Gastroesophageal sphincter (tissue), 3 donors: Measurements from ENCODE around the gene FBXO30.

Experiments used
- EP300 ChIP-seq: sonication (generic); formaldehyde crosslinking; IDR thresholded peaks from one replicate; pipeline ENCODE4 v1.6.1; 2017; ENCODE audit warnings: antibody characterized with exemption, mild to moderate bottlenecking
- POLR2A ChIP-seq, 2 donors: fragments of 450-650 bp; IDR thresholded peaks; one replicate each; pipeline ENCODE4 v1.6.1; 2017; ENCODE audit warnings: antibody characterized with exemption in 2 of 2, mild to moderate bottlenecking in 2 of 2, moderate library complexity in 1 of 2
- POLR2AphosphoS5 ChIP-seq: sonication (generic); formaldehyde crosslinking; IDR thresholded peaks from one replicate; pipeline ENCODE4 v1.6.1; 2017; ENCODE audit warnings: antibody characterized with exemption
- TF ChIP-seq, protein P1 (sequence below), 4 experiments: fragments of 200-600 bp in 2 of 4; fragments of 450-650 bp in 2 of 4; sonication (generic) in 1 of 4; IDR thresholded peaks; one replicate each; pipeline ENCODE4 v1.5.1; 2017 to 2019; ENCODE audit warnings: antibody characterized with exemption in 4 of 4, mild to moderate bottlenecking in 2 of 4, moderate library complexity in 2 of 4

DNA sequence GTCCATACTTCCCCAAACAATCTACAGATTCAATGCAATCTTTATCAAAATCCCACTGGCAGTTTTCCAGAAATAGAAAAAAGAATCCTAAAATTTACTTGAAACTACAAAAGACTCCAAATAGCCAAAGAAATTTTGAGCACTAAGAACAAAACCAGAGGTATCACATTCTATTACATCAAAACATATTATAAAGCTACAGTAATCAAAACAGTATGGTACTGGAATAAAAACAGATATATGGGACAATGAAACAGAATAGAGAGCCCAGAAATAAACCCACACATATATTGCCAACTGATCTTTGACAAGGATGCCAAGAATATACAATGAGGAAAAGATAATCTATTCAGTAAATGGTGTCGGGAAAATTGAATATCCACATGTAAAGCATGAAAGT, 46.0 kb upstream of the FBXO30 start:
- TF ChIP-seq, protein P1, sequence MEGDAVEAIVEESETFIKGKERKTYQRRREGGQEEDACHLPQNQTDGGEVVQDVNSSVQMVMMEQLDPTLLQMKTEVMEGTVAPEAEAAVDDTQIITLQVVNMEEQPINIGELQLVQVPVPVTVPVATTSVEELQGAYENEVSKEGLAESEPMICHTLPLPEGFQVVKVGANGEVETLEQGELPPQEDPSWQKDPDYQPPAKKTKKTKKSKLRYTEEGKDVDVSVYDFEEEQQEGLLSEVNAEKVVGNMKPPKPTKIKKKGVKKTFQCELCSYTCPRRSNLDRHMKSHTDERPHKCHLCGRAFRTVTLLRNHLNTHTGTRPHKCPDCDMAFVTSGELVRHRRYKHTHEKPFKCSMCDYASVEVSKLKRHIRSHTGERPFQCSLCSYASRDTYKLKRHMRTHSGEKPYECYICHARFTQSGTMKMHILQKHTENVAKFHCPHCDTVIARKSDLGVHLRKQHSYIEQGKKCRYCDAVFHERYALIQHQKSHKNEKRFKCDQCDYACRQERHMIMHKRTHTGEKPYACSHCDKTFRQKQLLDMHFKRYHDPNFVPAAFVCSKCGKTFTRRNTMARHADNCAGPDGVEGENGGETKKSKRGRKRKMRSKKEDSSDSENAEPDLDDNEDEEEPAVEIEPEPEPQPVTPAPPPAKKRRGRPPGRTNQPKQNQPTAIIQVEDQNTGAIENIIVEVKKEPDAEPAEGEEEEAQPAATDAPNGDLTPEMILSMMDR (IDR thresholded peaks at IDR 0.05) = no peak
- TF ChIP-seq POLR2A (IDR thresholded peaks at IDR 0.05) (no peak), POLR2AphosphoS5 (no peak), EP300 (no peak)
